Heart left ventricle (tissue), 16 donors: ENCODE data around the gene XBP1. TPM values are rescaled to one million over a fixed set of nuclear protein-coding genes. Genes with fewer than 3 reads are reported as not detected.

ENCODE experiments used
- ATAC-seq, 4 donors: fragments of 200-7000 bp; cut with Tn5 transposase; one replicate each; pipeline ENCODE4 v1.9.1; 2020 to 2022; ENCODE audit warnings: moderate library complexity in 4 of 4, mild to moderate bottlenecking in 3 of 4, moderate number of reproducible peaks in 1 of 4
- DNase-seq, 5 donors: peaks; one replicate each; pipeline ENCODE4 v3.0.0-alpha.2; 2020
- H3K27ac ChIP-seq, 12 donors: fragments of 200-600 bp; sonication (generic) in 4 of 12; one replicate each; pipeline versions ENCODE4 v1.5.0 to v1.8.0; 2016 to 2022; ENCODE audit warnings: mild to moderate bottlenecking in 2 of 12
- H3K27me3 ChIP-seq, 9 donors: fragments of 200-600 bp; sonication (generic) in 2 of 9; one replicate each; pipeline versions ENCODE4 v1.5.1 to v1.8.0; 2016 to 2022; ENCODE audit warnings: mild to moderate bottlenecking in 3 of 9
- H3K36me3 ChIP-seq, 9 donors: fragments of 200-600 bp; sonication (generic) in 2 of 9; one replicate each; pipeline versions ENCODE4 v1.5.0 to v1.8.0; 2018 to 2022; ENCODE audit warnings: mild to moderate bottlenecking in 2 of 9
- H3K4me1 ChIP-seq, 12 donors: fragments of 200-600 bp; sonication (generic) in 4 of 12; one replicate each; pipeline versions ENCODE4 v1.5.0 to v1.8.0; 2016 to 2022; ENCODE audit warnings: mild to moderate bottlenecking in 3 of 12
- H3K4me3 ChIP-seq, 12 donors: fragments of 200-600 bp; sonication (generic) in 4 of 12; one replicate each; pipeline versions ENCODE4 v1.5.0 to v1.8.0; 2017 to 2022; ENCODE audit warnings: mild to moderate bottlenecking in 9 of 12, moderate library complexity in 4 of 12
- H3K9me3 ChIP-seq, 12 donors: fragments of 200-600 bp; sonication (generic) in 4 of 12; one replicate each; pipeline versions ENCODE4 v1.5.0 to v1.8.0; 2016 to 2022; ENCODE audit warnings: mild to moderate bottlenecking in 1 of 12
- POLR2A ChIP-seq, 2 donors: fragments of 450-650 bp; IDR thresholded peaks; one replicate each; pipeline ENCODE4 v1.6.1; 2017; ENCODE audit warnings: antibody characterized with exemption in 2 of 2, mild to moderate bottlenecking in 2 of 2, moderate library complexity in 2 of 2
- WGBS, 4 donors: extraction: QIAGEN DNeasy Blood & Tissue Kit in 2 of 4; methylation state at CpG; one replicate each; pipeline versions ENCODE4 v1.1.5 to v1.1.7; 2013 to 2018; 5-methylcytosine and 5-hydroxymethylcytosine counted together
- intact Hi-C, 10 donors: fragments of 100-400 bp; cut with DNase I; formaldehyde crosslinking; loops; one replicate each; pipeline versions ENCODE4 v1.11.1 to v1.14.2; 2022
- polyA plus RNA-seq, 2 donors: library from polyadenylated mRNA; stranded (reverse); fragments of 200-250 nt; gene quantifications; one replicate each; pipeline ENCODE4 v1.2.3, GENCODE V29; 2013
- total RNA-seq, 9 donors: library from RNA; depleted of rRNA in 2 of 9; stranded (reverse); fragments of >200 nt in 2 of 9; fragmentation: NEBNext Ultra II Directional in 3 of 9; extraction: Animal tissue kit (Norgen Biotek cat#: 25700) in 3 of 9; gene quantifications; one replicate each; pipeline versions ENCODE4 v1.1.0 to v1.2.4, GENCODE V29; 2016 to 2023
- TF ChIP-seq, protein P1 (sequence below), 12 donors: fragments of 200-600 bp; sonication (generic) in 4 of 12; IDR thresholded peaks; one replicate each; pipeline versions ENCODE4 v1.5.0 to v1.8.0; 2018 to 2022; ENCODE audit warnings: antibody characterized with exemption in 12 of 12, mild to moderate bottlenecking in 5 of 12
- donor health status: ischemic (EF 13 %, LVEDD 7.1; RV severe dilation, severe dysfunction).
- donor health status: healthy with polysubstance abuse.
- donor health status: DM: no; HTN: yes; CAD: no.
- donor health status: DM: no; HTN: no; CAD: no.
- donor health status: ischemic (EF 25% LVEDD 6.9; RV normal size, moderate dysfunction).
- donor health status: ischemic (EF 25% LVEDD 5.7; RV mildly dilated, moderate dysfunction).
- donor health status: healthy.
- donor health status: DM: yes; HTN: yes; CAD: no.
- donor health status: ischemic (EF 35%, LVEDD 5.7; RV mildly dilated, moderate dysfunction).
- donor health status: nonischemic (EF 11% LVEDD 7.7; RV severe dilation, severe dysfunction).
- donor health status: DM: yes; HTN: yes; CAD: no.
- donor health status: PGD.
- donor health status: ischemic (EF 29% LVEDD 5.4; RV normal size, mild dysfunction).
- donor health status: nonischemic (EF 23%, LVEDD 6.1; RV moderate dilation, normal function).

XBP1 gene
- total and polyA plus RNA-seq, 11 donors = 23.8 to 160 (median 88.1) TPM

DNA sequence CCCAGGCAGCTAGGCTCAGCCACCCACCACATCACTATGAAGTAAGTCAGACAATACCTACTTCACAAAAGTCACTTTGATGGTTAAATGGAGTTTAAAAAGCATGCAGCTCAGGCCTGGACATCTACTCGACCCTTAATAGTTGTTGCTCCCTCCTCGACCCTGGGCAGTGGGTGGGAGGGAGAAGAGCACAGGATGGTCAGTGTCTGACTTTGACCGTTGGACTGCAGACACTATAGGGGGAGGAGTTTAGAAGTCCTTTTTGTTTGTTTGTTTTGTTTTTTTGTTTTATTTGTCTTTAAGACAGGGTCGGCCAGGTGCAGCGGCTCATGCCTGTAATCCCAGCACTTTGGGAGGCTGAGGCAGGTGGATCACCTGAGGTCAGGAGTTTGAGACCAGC is 38.6 kb upstream of the XBP1 start:
- Histone ChIP-seq H3K27ac (no peak overlapping the region), H3K27me3 (no peaks in the 10 kb centered on the region), H3K36me3 (peaks cover 0 to 2% (median 0%) of the 10 kb centered on the region in 9 donors), H3K4me3 (no peak overlapping the region), H3K4me1 (no peaks in the 10 kb centered on the region), H3K9me3 (no peaks in the 10 kb centered on the region)
- TF ChIP-seq POLR2A (IDR thresholded peaks at IDR 0.05) = no peak
- TF ChIP-seq, protein P1, sequence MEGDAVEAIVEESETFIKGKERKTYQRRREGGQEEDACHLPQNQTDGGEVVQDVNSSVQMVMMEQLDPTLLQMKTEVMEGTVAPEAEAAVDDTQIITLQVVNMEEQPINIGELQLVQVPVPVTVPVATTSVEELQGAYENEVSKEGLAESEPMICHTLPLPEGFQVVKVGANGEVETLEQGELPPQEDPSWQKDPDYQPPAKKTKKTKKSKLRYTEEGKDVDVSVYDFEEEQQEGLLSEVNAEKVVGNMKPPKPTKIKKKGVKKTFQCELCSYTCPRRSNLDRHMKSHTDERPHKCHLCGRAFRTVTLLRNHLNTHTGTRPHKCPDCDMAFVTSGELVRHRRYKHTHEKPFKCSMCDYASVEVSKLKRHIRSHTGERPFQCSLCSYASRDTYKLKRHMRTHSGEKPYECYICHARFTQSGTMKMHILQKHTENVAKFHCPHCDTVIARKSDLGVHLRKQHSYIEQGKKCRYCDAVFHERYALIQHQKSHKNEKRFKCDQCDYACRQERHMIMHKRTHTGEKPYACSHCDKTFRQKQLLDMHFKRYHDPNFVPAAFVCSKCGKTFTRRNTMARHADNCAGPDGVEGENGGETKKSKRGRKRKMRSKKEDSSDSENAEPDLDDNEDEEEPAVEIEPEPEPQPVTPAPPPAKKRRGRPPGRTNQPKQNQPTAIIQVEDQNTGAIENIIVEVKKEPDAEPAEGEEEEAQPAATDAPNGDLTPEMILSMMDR (IDR thresholded peaks at IDR 0.05) = no peak
- ATAC-seq (no peak), DNase-seq (no peak)
- intact Hi-C loops = loop anchor here in 5 of 10 donors (10.0 kb wide), 2 partner anchors 814 to 824 kb away; no protein-coding TSS in a partner anchor
- WGBS, 4 donors = 84 to 87% (median 86%) methylated on average over 5 of the region's 5 CpGs

DNA sequence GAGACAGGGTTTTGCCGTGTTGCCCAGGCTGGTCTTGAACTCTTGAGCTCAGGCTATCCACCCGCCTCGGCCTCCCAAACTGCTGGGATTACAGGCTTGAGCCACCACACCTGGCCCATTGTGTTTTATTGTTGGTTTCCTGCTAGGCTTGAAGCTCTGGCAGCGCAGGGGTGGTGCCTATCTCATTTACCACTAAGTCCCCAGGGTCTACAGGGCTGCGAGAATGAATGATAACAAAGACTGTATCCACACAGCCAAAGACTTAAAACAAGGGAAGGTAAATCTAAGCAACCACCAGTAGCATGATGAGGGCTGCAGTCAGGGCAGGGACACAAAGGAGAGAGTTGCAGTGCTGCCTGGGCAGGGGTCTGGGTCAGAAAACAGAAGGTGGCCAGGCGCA is 37.3 kb upstream of the XBP1 start:
- Histone ChIP-seq H3K9me3 (no peaks in the 10 kb centered on the region), H3K4me1 (no peaks in the 10 kb centered on the region), H3K4me3 (no peak overlapping the region), H3K36me3 (peaks cover 0 to 3% (median 0%) of the 10 kb centered on the region in 9 donors), H3K27me3 (no peaks in the 10 kb centered on the region), H3K27ac (no peak overlapping the region)
- ATAC-seq (no peak), DNase-seq (no peak)
- TF ChIP-seq, protein P1 (IDR thresholded peaks at IDR 0.05) = no peak
- TF ChIP-seq POLR2A (IDR thresholded peaks at IDR 0.05) = no peak
- 85 to 96% (median 91%) methylated on average over 6 of the region's 6 CpGs for WGBS, 4 donors
- intact Hi-C loops = loop anchor here in 5 of 10 donors (10.0 kb wide), 2 partner anchors 813 to 823 kb away; no protein-coding TSS in a partner anchor

DNA sequence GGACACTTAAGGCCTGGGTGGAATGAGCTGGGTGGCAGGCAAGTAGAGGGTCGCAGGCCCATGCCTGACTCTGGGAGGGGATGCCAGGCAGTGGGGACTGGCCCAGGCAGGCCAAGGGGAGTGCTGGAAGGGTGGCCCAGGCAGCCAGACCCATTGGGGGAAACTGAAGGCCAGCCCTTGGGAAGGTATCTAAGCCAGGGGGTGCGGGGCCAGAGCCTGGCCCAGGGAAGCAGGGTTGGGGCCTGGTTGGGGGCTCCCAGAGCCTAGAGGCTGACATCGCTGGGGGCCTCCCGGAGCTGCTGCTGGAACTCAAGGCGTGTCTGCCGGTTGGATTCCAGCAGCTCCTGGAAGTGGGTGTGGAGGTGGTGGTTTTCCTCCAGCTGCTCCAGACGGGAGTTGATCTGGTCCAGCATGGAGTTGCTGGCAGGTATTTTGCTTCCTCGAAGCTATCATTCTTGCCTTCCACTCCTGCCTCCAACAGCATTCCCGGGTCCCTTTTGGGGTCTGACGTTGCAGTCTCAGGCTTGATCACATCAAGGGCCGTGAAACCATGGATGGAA is 35.3 kb upstream of the XBP1 start:
- WGBS, 4 donors = 87 to 89% (median 88%) methylated on average over 8 to 11 of the region's 11 CpGs
- H3K36me3 ChIP-seq = peaks cover 0 to 7% (median 0%) of the 10 kb centered on the region in 9 donors
- intact Hi-C loops = loop anchor here in 5 of 10 donors (10.0 kb wide), 2 partner anchors 811 to 821 kb away; no protein-coding TSS in a partner anchor
- no peaks in the 10 kb centered on the region for H3K27me3 ChIP-seq
- no peaks in the 10 kb centered on the region for H3K9me3 ChIP-seq
- TF ChIP-seq, protein P1 (IDR thresholded peaks at IDR 0.05) = no peak
- no peak for TF ChIP-seq POLR2A (IDR thresholded peaks at IDR 0.05)
- ATAC-seq (no peak), DNase-seq (no peak)
- no peaks in the 10 kb centered on the region for H3K4me1 ChIP-seq
- H3K27ac ChIP-seq = no peak overlapping the region
- H3K4me3 ChIP-seq = no peak overlapping the region

DNA sequence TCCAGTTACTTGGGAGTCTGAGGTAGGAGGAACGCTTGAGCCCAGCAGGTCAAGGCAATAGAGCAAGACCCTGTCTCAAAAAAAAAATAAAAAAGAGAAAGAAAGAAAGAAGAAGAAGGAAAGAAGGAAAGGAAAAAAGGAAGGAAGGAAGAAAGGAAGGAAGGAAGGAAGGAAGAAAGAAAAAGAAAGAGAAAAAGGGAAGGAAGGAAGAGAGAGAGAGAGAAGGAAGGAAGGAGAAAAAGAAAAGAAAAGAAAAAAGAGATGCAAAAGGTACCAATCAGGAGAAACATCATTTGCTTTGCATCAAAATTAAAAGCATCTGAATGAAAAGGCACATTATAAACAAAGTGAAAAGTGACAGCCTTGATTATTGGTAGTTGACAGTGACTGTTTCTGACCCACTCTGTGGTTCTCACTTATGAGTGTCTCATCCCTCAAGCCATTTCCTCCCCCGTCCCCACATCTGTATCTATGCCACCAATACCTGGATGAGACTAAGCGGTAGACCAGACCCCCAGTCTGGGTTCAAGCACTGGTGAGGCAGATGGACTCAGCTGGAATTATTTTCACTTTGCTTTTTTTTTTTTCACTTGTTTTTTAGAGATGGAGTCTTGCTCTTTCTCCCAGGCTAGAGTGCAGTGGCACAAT is 33.0 kb upstream of the XBP1 start:
- Histone ChIP-seq H3K27me3 (no peaks in the 10 kb centered on the region), H3K4me1 (peaks cover 0 to 13% (median 0%) of the 10 kb centered on the region in 12 donors), H3K27ac (no peak overlapping the region), H3K36me3 (peaks cover 0 to 7% (median 0%) of the 10 kb centered on the region in 9 donors), H3K9me3 (no peaks in the 10 kb centered on the region), H3K4me3 (no peak overlapping the region)
- 85 to 97% (median 91%) methylated on average over 3 of the region's 3 CpGs for WGBS, 4 donors
- ATAC-seq = no peak
- TF ChIP-seq POLR2A (IDR thresholded peaks at IDR 0.05) = no peak
- TF ChIP-seq, protein P1 (IDR thresholded peaks at IDR 0.05) = no peak
- intact Hi-C loops = loop anchor here in 5 of 10 donors (10.0 kb wide), 2 partner anchors 809 to 819 kb away; no protein-coding TSS in a partner anchor
- no peak for DNase-seq
